Body of pancreas (tissue), 4 donors: ENCODE measurements around the gene VMP1.

Experiments
- CTCF ChIP-seq, 7 experiments: fragments of 450-650 bp in 4 of 7; fragments of 200-600 bp in 3 of 7; sonication (generic) in 3 of 7; IDR thresholded peaks; one replicate each; pipeline ENCODE4 v1.5.1; 2016 to 2019; ENCODE audit warnings: antibody characterized with exemption in 7 of 7
- POLR2A ChIP-seq, 3 donors: fragments of 450-650 bp; IDR thresholded peaks; one replicate each; pipeline ENCODE4 v1.6.1; 2016; ENCODE audit warnings: antibody characterized with exemption in 3 of 3, mild to moderate bottlenecking in 2 of 3

- no peak for TF ChIP-seq POLR2A (IDR thresholded peaks at IDR 0.05)
- no peak for TF ChIP-seq CTCF (IDR thresholded peaks at IDR 0.05)
These were observed 168.7 kb downstream of the VMP1 start for GRCh38 chr17:59876107-59876506.
